OCI-LY1 (cell line): Measurements from ENCODE around the gene ATG7.
"Not testable (repeated sequence)": the region's sequence is repeated elsewhere in the genome, so short reads cannot be mapped to it uniquely, and the experiment has no call there.

ENCODE experiments used
- H2AFZ ChIP-seq: fragments of 200-600 bp; sonication (generic), shearing (Covaris generic); 2 replicates; pipeline ENCODE4 v1.6.0; 2014; ENCODE audit warnings: antibody characterized with exemption, mild to moderate bottlenecking, low read length
- H3F3A ChIP-seq: fragments of 200-600 bp; sonication (generic), shearing (Covaris generic); 2 replicates; pipeline ENCODE4 v1.6.0; 2014; ENCODE audit warnings: mild to moderate bottlenecking, antibody characterized with exemption, low read length, moderate library complexity; ENCODE audit not compliant: insufficient read depth
- H3K27ac ChIP-seq: fragments of 200-600 bp; sonication (generic); 2 replicates; pipeline ENCODE4 v1.5.1; 2014; ENCODE audit warnings: low read length, mixed run types, mild to moderate bottlenecking, low read depth; ENCODE audit not compliant: poor library complexity, severe bottlenecking
- H3K27me3 ChIP-seq: fragments of 200-600 bp; sonication (generic); 2 replicates; pipeline ENCODE4 v1.6.0; 2014; ENCODE audit warnings: antibody characterized with exemption, mild to moderate bottlenecking, low read length, moderate library complexity; ENCODE audit not compliant: insufficient read depth
- H3K36me3 ChIP-seq: fragments of 200-600 bp; sonication (generic); 2 replicates; pipeline ENCODE4 v1.6.1; 2014; ENCODE audit warnings: mild to moderate bottlenecking, antibody characterized with exemption, low read length, moderate library complexity, mixed read lengths; ENCODE audit not compliant: insufficient read depth
- H3K4me1 ChIP-seq: fragments of 200-600 bp; sonication (generic); 2 replicates; pipeline ENCODE4 v1.5.1; 2014; ENCODE audit warnings: mild to moderate bottlenecking, low read length, moderate library complexity; ENCODE audit not compliant: insufficient read depth, severe bottlenecking
- H3K4me2 ChIP-seq: fragments of 200-600 bp; sonication (generic), shearing (Covaris generic); 2 replicates; pipeline ENCODE4 v1.6.1; 2014; ENCODE audit warnings: low read length
- H3K4me3 ChIP-seq: fragments of 200-600 bp; sonication (generic); 2 replicates; pipeline ENCODE4 v1.5.1; 2014; ENCODE audit warnings: low read length, low read depth, mild to moderate bottlenecking, mixed read lengths; ENCODE audit not compliant: poor library complexity, severe bottlenecking
- H3K79me2 ChIP-seq: fragments of 200-600 bp; shearing (Covaris generic); 2 replicates; pipeline ENCODE4 v1.6.1; 2016; ENCODE audit warnings: mixed run types, low read length, mixed read lengths; ENCODE audit not compliant: insufficient read depth
- H3K9ac ChIP-seq: fragments of 200-600 bp; sonication (generic), shearing (Covaris generic); 2 replicates; pipeline ENCODE4 v1.6.1; 2014; ENCODE audit warnings: mild to moderate bottlenecking, low read length, mixed read lengths
- H3K9me2 ChIP-seq: fragments of 200-600 bp; sonication (generic), shearing (Covaris generic); 2 replicates; pipeline ENCODE4 v1.6.1; 2014; ENCODE audit warnings: low read depth, mild to moderate bottlenecking, low read length, mixed read lengths
- H3K9me3 ChIP-seq: fragments of 200-600 bp; shearing (Covaris generic); 2 replicates; pipeline ENCODE4 v1.6.1; 2014; ENCODE audit warnings: low read length, mixed read lengths
- H4K20me1 ChIP-seq: fragments of 200-600 bp; sonication (generic), shearing (Covaris generic); 2 replicates; pipeline ENCODE4 v1.6.0; 2016; ENCODE audit warnings: mild to moderate bottlenecking, low read length; ENCODE audit not compliant: insufficient read depth
- EZH2 ChIP-seq: fragments of 200-600 bp; sonication (generic), shearing (Covaris generic); IDR thresholded peaks from 2 replicates; pipeline ENCODE4 v1.8.0; 2017; ENCODE audit warnings: borderline replicate concordance, mixed run types, mild to moderate bottlenecking, antibody characterized with exemption, low read length, moderate library complexity, mixed read lengths
- TF ChIP-seq, protein P1 (sequence below): fragments of 200-600 bp; sonication (generic), shearing (Covaris generic); IDR thresholded peaks from 2 replicates; pipeline ENCODE4 v1.5.1; 2017; ENCODE audit warnings: mild to moderate bottlenecking, antibody characterized with exemption, low read length, moderate library complexity, mixed read lengths

ATG7 gene

DNA sequence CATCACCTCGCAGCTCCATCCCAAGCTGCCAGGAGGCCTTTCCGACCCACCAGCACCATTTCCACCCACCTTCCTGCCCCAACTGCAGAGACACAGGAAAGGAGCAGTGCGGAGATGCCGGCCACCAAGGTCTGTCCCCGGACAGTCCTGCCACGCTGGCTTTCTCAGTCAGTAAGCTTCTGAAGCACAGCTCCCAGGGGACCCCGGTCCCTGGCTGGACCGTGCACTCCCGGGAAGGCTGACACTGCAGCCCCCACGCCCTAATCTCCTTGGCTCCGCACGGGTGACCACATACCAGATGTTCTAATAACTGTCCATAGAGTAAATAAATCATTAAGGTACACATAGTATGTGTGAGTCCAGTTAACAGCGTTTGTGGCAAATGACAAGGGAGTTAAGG lies 298.1 kb downstream of the ATG7 start:
- H3K27me3 ChIP-seq = no peaks in the 10 kb centered on the region
- no peak overlapping the region for H3K4me3 ChIP-seq
- no peaks in the 10 kb centered on the region for H3K4me1 ChIP-seq
- no peak overlapping the region for H3K9ac ChIP-seq
- peaks cover 68% of the 10 kb centered on the region; the same call in 1 of the 2 replicates for H3K36me3 ChIP-seq
- no peaks in the 10 kb centered on the region; the same call in 1 of the 2 replicates for H3K79me2 ChIP-seq
- no peak overlapping the region for H3K4me2 ChIP-seq
- no peaks in the 10 kb centered on the region for H3K9me3 ChIP-seq
- no peaks in the 10 kb centered on the region for H3K9me2 ChIP-seq
- H2AFZ ChIP-seq = no peak overlapping the region
- no peaks in the 10 kb centered on the region for H4K20me1 ChIP-seq
- H3K27ac ChIP-seq = no peak overlapping the region
- no peak for TF ChIP-seq EZH2
- TF ChIP-seq, protein P1, sequence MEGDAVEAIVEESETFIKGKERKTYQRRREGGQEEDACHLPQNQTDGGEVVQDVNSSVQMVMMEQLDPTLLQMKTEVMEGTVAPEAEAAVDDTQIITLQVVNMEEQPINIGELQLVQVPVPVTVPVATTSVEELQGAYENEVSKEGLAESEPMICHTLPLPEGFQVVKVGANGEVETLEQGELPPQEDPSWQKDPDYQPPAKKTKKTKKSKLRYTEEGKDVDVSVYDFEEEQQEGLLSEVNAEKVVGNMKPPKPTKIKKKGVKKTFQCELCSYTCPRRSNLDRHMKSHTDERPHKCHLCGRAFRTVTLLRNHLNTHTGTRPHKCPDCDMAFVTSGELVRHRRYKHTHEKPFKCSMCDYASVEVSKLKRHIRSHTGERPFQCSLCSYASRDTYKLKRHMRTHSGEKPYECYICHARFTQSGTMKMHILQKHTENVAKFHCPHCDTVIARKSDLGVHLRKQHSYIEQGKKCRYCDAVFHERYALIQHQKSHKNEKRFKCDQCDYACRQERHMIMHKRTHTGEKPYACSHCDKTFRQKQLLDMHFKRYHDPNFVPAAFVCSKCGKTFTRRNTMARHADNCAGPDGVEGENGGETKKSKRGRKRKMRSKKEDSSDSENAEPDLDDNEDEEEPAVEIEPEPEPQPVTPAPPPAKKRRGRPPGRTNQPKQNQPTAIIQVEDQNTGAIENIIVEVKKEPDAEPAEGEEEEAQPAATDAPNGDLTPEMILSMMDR = no peak
- no peaks in the 10 kb centered on the region for H3F3A ChIP-seq

GRCh38 chr3:11570789-11571495 lies 298.7 kb downstream of the ATG7 start:
- no peak for TF ChIP-seq EZH2
- TF ChIP-seq, protein P1 = no peak
- H3F3A ChIP-seq = no peaks in the 10 kb centered on the region
- H3K27ac ChIP-seq = no peak overlapping the region
- no peaks in the 10 kb centered on the region for H3K27me3 ChIP-seq
- H4K20me1 ChIP-seq = no peaks in the 10 kb centered on the region
- no peaks in the 10 kb centered on the region for H3K9me3 ChIP-seq
- peaks cover 3% of the 10 kb centered on the region for H3K4me1 ChIP-seq
- H3K4me2 ChIP-seq = no peak overlapping the region
- H3K4me3 ChIP-seq = no peak overlapping the region
- no peak overlapping the region for H2AFZ ChIP-seq
- H3K9me2 ChIP-seq = no peaks in the 10 kb centered on the region
- peaks cover 3% of the 10 kb centered on the region; the same call in 1 of the 2 replicates for H3K79me2 ChIP-seq
- H3K9ac ChIP-seq = no peak overlapping the region
- peaks cover 64% of the 10 kb centered on the region; the same call in 1 of the 2 replicates for H3K36me3 ChIP-seq

GRCh38 chr3:11572660-11573059 lies 300.5 kb downstream of the ATG7 start:
- H3F3A ChIP-seq, H3K4me2 ChIP-seq, H4K20me1 ChIP-seq, H2AFZ ChIP-seq, H3K9me2 ChIP-seq, H3K9ac ChIP-seq, H3K9me3 ChIP-seq, H3K27ac ChIP-seq, H3K27me3 ChIP-seq, H3K79me2 ChIP-seq, H3K4me3 ChIP-seq: not testable (repeated sequence)
- Histone ChIP-seq H3K36me3 (peaks cover 48% of the 10 kb centered on the region; the same call in 1 of the 2 replicates), H3K4me1 (peaks cover 20% of the 10 kb centered on the region)
